ENCODE results near the gene APOL3.

The APOL3 gene

DNA sequence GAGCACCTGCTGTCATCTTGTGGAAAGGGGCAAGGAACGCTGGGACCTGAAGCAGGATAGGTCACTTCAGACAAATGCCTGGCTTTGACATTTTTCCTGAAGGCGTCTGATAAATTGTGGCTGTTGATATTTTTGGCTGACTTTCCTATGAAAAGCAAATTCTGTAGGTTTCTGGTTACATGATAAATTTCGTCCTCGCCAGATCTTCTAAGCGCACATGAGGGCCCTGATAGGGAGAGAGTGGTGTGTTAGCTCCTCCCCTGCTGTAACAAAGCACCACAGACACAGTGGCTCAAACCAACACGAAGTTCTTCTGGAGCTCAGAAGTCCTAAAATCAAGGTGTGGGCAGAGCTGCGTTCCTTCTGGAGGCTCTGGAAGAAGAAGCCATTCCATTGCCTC is 21.5 kb upstream of the APOL3 start:
- H3K4me3 ChIP-seq (ENCODE audit: low read depth, low read length), result no peak overlapping the region
- no peak for DNase-seq (ENCODE audit: low read depth, low spot score)
- TF ChIP-seq, protein P1, sequence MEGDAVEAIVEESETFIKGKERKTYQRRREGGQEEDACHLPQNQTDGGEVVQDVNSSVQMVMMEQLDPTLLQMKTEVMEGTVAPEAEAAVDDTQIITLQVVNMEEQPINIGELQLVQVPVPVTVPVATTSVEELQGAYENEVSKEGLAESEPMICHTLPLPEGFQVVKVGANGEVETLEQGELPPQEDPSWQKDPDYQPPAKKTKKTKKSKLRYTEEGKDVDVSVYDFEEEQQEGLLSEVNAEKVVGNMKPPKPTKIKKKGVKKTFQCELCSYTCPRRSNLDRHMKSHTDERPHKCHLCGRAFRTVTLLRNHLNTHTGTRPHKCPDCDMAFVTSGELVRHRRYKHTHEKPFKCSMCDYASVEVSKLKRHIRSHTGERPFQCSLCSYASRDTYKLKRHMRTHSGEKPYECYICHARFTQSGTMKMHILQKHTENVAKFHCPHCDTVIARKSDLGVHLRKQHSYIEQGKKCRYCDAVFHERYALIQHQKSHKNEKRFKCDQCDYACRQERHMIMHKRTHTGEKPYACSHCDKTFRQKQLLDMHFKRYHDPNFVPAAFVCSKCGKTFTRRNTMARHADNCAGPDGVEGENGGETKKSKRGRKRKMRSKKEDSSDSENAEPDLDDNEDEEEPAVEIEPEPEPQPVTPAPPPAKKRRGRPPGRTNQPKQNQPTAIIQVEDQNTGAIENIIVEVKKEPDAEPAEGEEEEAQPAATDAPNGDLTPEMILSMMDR (IDR thresholded peaks at IDR 0.05; ENCODE audit: low read depth, low read length), result no peak
- in situ Hi-C loops (cut with HindIII; ENCODE audit: low sequenced_read_pairs), result no loop called here

DNA sequence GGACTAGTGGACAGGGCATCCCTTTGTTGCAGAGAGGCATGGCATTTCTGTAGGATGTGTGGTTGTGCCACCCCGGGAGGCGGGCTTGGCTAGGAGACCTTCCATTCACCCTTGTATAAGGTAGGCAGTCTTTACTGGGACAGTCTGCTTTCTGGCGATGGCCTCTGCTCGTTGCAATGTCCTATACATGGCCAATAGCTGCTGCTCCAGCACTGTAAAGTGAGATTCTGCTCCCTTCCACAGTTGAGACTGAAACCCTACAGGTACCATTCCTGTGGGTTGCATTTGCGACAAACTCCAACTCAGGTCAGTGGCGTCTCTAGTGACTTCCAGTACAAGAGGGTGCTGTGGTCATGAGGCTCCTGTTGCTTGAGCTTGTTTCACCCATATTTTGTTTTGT is 20.4 kb upstream of the APOL3 start:
- no peak overlapping the region for H3K4me3 ChIP-seq (ENCODE audit: low read depth, low read length)
- TF ChIP-seq, protein P1 (IDR thresholded peaks at IDR 0.05; ENCODE audit: low read depth, low read length), result no peak
- in situ Hi-C loops (cut with HindIII; ENCODE audit: low sequenced_read_pairs), result no loop called here
- no peak for DNase-seq (ENCODE audit: low read depth, low spot score)

DNA sequence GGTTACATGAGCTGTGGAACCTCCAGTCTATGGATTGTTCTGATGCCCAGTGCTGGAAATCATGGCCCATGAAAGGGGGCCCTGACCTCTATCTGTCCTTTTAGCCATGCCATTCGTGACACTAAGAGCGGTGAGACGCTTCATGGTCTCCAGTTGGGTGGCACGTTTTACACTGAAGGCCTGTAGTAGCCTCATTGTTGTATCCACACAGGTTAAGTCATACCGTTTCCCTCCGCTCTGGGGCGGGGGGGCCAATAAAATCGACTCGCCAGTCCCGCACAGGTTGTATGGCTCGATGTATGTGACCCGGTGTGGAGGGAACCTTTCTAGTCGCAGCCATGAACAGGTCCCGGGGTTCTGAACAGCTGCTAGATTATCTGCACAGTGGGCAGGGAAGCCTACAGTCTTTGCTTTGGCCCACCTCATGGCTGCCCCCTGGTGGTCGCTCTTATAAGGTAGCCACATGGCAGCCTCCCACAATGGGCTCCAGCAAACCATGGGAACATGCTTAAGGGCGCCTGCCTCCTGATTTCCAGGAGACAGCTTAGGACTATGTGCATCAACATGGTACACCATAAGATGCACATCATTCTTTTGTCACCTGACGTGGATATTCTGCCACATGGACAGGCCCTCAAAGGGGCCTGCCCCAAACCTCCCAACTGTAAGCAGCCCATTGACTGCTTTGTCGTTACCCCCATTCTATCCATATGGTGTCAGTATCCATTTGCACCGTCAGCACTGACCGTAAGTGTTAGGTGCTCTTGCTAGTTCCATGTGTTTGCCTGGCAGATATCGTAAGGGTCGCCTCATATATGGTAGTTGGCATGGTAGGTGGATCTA is 19.7 kb upstream of the APOL3 start:
- DNase-seq (ENCODE audit: low read depth, low spot score), result peak; percentile 33
- in situ Hi-C loops (cut with HindIII; ENCODE audit: low sequenced_read_pairs), result no loop called here
- TF ChIP-seq, protein P1 (IDR thresholded peaks at IDR 0.05; ENCODE audit: low read depth, low read length), result peak; percentile 75
- H3K4me3 ChIP-seq (ENCODE audit: low read depth, low read length), result no peak overlapping the region

DNA sequence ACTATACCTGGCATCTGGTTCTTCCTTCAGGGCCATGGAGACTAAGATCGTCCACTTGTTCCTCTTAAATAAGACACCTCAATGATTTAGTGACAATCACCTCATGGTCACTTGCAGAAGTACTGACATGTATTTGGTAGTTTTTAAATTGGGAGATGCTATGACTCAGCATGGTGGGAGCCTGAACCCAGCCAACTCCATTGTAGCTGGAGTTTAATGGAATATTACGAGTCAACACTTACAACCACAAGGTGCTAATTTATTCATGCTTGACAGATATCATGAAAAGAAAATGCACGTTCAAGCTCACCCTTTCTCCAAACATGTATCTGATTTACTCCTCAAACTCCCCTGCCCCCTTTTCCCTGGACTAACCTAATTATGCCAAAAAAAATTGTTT is 16.6 kb upstream of the APOL3 start:
- in situ Hi-C loops (cut with HindIII; ENCODE audit: low sequenced_read_pairs), result no loop called here
- no peak overlapping the region for H3K4me3 ChIP-seq (ENCODE audit: low read depth, low read length)
- TF ChIP-seq, protein P1 (IDR thresholded peaks at IDR 0.05; ENCODE audit: low read depth, low read length), result no peak
- DNase-seq (ENCODE audit: low read depth, low spot score), result no peak

DNA sequence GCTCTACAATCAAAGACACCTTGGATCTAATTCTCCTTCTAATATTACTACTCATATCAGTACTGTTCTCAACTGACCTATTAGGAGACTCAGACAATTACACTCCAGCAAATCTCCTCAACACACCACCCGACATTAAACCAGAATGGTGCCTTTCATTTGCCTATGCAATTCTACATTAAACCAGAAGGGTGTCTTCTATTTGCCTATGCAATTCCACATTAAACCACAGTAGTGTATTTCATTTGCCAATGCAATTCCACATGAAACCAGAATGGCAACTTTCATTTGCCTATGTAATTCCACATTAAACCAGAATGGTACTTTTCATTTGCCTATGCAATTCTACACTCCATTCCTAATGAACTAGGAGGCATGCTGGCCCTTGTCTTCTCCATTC is 15.3 kb upstream of the APOL3 start:
- no peak for DNase-seq (ENCODE audit: low read depth, low spot score)
- no peak overlapping the region for H3K4me3 ChIP-seq (ENCODE audit: low read depth, low read length)
- TF ChIP-seq, protein P1 (IDR thresholded peaks at IDR 0.05; ENCODE audit: low read depth, low read length), result no peak
- in situ Hi-C loops (cut with HindIII; ENCODE audit: low sequenced_read_pairs), result no loop called here

DNA sequence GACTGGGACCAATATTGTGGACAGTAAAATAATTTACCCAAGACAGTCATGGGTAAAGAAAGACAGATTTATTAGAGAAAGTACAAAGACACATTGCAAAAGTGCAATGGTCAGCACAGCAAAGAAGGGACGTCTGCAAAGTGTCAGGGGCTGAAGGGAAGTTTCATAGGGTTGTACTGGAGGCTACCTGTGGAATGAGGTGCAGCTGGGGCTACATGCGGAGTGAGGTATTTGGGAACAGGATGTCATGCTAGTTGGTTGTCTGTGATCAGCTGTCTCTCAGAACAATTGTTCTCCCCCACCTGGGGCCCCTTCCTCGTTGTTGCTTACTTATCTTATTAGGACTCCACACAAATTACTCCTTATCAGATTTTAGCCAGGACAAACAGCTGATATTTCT is 11.4 kb upstream of the APOL3 start:
- TF ChIP-seq, protein P1 (IDR thresholded peaks at IDR 0.05; ENCODE audit: low read depth, low read length), result no peak
- DNase-seq (ENCODE audit: low read depth, low spot score), result no peak
- in situ Hi-C loops (cut with HindIII; ENCODE audit: low sequenced_read_pairs), result no loop called here
- no peak overlapping the region for H3K4me3 ChIP-seq (ENCODE audit: low read depth, low read length)

All from astrocyte of the spinal cord (primary cell).